ENCODE results near the gene NAA40. TPM values are rescaled to one million over a fixed set of nuclear protein-coding genes. Genes with fewer than 3 reads are reported as not detected.

Gene NAA40
- total RNA-seq, 3 donors from 2014 or later: 5.9 to 27.4 (median 19.7) TPM

- H3K36me3 ChIP-seq: no peaks in the 10 kb centered on the region
- H3K9me3 ChIP-seq: no peaks in the 10 kb centered on the region
- no peak overlapping the region for H3K4me3 ChIP-seq
- peak overlapping the region in 1 of 2 donors; percentile 11 for H3K27ac ChIP-seq
- TF ChIP-seq POLR2A (IDR thresholded peaks at IDR 0.05): no peak
- TF ChIP-seq POLR2AphosphoS5 (IDR thresholded peaks at IDR 0.05): no peak
- TF ChIP-seq CTCF (IDR thresholded peaks at IDR 0.05): no peak
- no peak for DNase-seq (ENCODE audit: low spot score in 2 of 2)
- no peaks in the 10 kb centered on the region for H3K27me3 ChIP-seq
- intact Hi-C loops (cut with DNase I; ENCODE audit: low total_unique reads): no loop called here
- peaks cover 0 to 10% of the 10 kb centered on the region in 2 donors for H3K4me1 ChIP-seq
Measured at GRCh38 chr11:63940786-63941185, 2.0 kb downstream of the NAA40 start.

- intact Hi-C loops (cut with DNase I; ENCODE audit: low total_unique reads): no loop called here
- Histone ChIP-seq H3K36me3 (no peaks in the 10 kb centered on the region), H3K9me3 (no peaks in the 10 kb centered on the region), H3K4me3 (no peak overlapping the region), H3K27me3 (no peaks in the 10 kb centered on the region), H3K27ac (no peak overlapping the region), H3K4me1 (peaks cover 0 to 10% of the 10 kb centered on the region in 2 donors)
- DNase-seq (ENCODE audit: low spot score in 2 of 2): no peak
- TF ChIP-seq POLR2AphosphoS5 (IDR thresholded peaks at IDR 0.05): no peak
- no peak for TF ChIP-seq CTCF (IDR thresholded peaks at IDR 0.05)
- TF ChIP-seq POLR2A (IDR thresholded peaks at IDR 0.05): no peak
Measured at GRCh38 chr11:63941901-63942300, 3.1 kb downstream of the NAA40 start.

GRCh38 chr11:63942803-63943202 is 4.0 kb downstream of the NAA40 start:
- Histone ChIP-seq H3K4me1 (peaks cover 0 to 10% of the 10 kb centered on the region in 2 donors), H3K36me3 (no peaks in the 10 kb centered on the region), H3K27ac (no peak overlapping the region), H3K9me3 (no peaks in the 10 kb centered on the region), H3K27me3 (no peaks in the 10 kb centered on the region), H3K4me3 (no peak overlapping the region)
- TF ChIP-seq POLR2A (IDR thresholded peaks at IDR 0.05): no peak
- no peak for TF ChIP-seq POLR2AphosphoS5 (IDR thresholded peaks at IDR 0.05)
- TF ChIP-seq CTCF (IDR thresholded peaks at IDR 0.05): no peak
- no peak for DNase-seq (ENCODE audit: low spot score in 2 of 2)
- intact Hi-C loops (cut with DNase I; ENCODE audit: low total_unique reads): no loop called here

GRCh38 chr11:63944987-63945386 is 6.2 kb downstream of the NAA40 start:
- peaks cover 0 to 9% of the 10 kb centered on the region in 2 donors for H3K4me1 ChIP-seq
- no peak for DNase-seq (ENCODE audit: low spot score in 2 of 2)
- H3K4me3 ChIP-seq: no peak overlapping the region
- no peaks in the 10 kb centered on the region for H3K36me3 ChIP-seq
- H3K27ac ChIP-seq: peak overlapping the region; percentile 70 to 71
- intact Hi-C loops (cut with DNase I; ENCODE audit: low total_unique reads): loop anchor here (5.0 kb wide), 1 partner anchor 108 kb away; the partner anchor contains the start of gene MARK2
- no peaks in the 10 kb centered on the region for H3K9me3 ChIP-seq
- TF ChIP-seq CTCF (IDR thresholded peaks at IDR 0.05) (no peak), POLR2A (IDR thresholded peaks at IDR 0.05) (no peak), POLR2AphosphoS5 (IDR thresholded peaks at IDR 0.05) (no peak)
- H3K27me3 ChIP-seq: no peaks in the 10 kb centered on the region

GRCh38 chr11:63945477-63946163 is 6.8 kb downstream of the NAA40 start:
- Histone ChIP-seq H3K9me3 (no peaks in the 10 kb centered on the region), H3K4me1 (peaks cover 0 to 6% of the 10 kb centered on the region in 2 donors), H3K36me3 (no peaks in the 10 kb centered on the region), H3K27ac (peak overlapping the region; percentile 70 to 71), H3K27me3 (no peaks in the 10 kb centered on the region), H3K4me3 (peak overlapping the region; percentile 4 to 42 (median 12))
- intact Hi-C loops (cut with DNase I; ENCODE audit: low total_unique reads): loop anchor here (5.0 kb wide), 1 partner anchor 108 kb away; the partner anchor contains the start of gene MARK2
- peak; percentile 82 to 93 for DNase-seq (ENCODE audit: low spot score in 2 of 2)
- peak; percentile 90 to 96 (median 93) for TF ChIP-seq CTCF (IDR thresholded peaks at IDR 0.05)
- TF ChIP-seq POLR2A (IDR thresholded peaks at IDR 0.05): no peak
- peak in 2 of 3 donors; percentile 56 to 69 for TF ChIP-seq POLR2AphosphoS5 (IDR thresholded peaks at IDR 0.05)
